Psoas muscle (tissue), 8 donors: ENCODE measurements around the gene EHMT1. TPM values are rescaled to one million over a fixed set of nuclear protein-coding genes. Genes with fewer than 3 reads are reported as not detected.
"Not testable (repeated sequence)": the region's sequence is repeated elsewhere in the genome, so short reads cannot be mapped to it uniquely, and the experiment has no call there.

Source experiments
- ATAC-seq, 4 donors: fragments of 200-7000 bp; cut with Tn5 transposase; one replicate each; pipeline ENCODE4 v1.9.1; 2020; ENCODE audit warnings: moderate library complexity in 3 of 4, mild to moderate bottlenecking in 2 of 4
- DNase-seq, 2 donors: peaks; one replicate each; pipeline ENCODE4 v3.0.0-alpha.2; 2020
- H3K27ac ChIP-seq: fragments of 200-600 bp; one replicate; pipeline ENCODE4 v1.8.0; 2022
- H3K27me3 ChIP-seq, 3 donors: fragments of 200-600 bp in 1 of 3; one replicate each; pipeline versions ENCODE4 v1.6.1 to v1.8.0; 2013 to 2022; ENCODE audit warnings: low read length in 2 of 3, mild to moderate bottlenecking in 2 of 3, moderate library complexity in 1 of 3; ENCODE audit not compliant: insufficient read depth in 3 of 3
- H3K36me3 ChIP-seq, 2 donors: fragments of 200-600 bp in 1 of 2; one replicate each; pipeline versions ENCODE4 v1.6.1 to v1.8.0; 2013 to 2022; ENCODE audit warnings: low read depth in 1 of 2, mild to moderate bottlenecking in 1 of 2, moderate library complexity in 1 of 2; ENCODE audit not compliant: insufficient read depth in 1 of 2
- H3K4me1 ChIP-seq: fragments of 200-600 bp; one replicate; pipeline ENCODE4 v1.8.0; 2022
- H3K4me3 ChIP-seq: fragments of 200-600 bp; one replicate; pipeline ENCODE4 v1.8.0; 2022; ENCODE audit warnings: mild to moderate bottlenecking
- H3K9me3 ChIP-seq: fragments of 200-600 bp; one replicate; pipeline ENCODE4 v1.8.0; 2022
- WGBS, 3 donors: extraction: QIAGEN DNeasy Blood & Tissue Kit; methylation state at CpG; one replicate each; pipeline versions ENCODE4 v1.1.6 to v1.1.7; 2013; 5-methylcytosine and 5-hydroxymethylcytosine counted together
- intact Hi-C, 2 donors: fragments of 100-400 bp; cut with DNase I; formaldehyde crosslinking; loops; one replicate each; pipeline versions ENCODE4 v1.11.0 to v1.14.2; 2022
- polyA plus RNA-seq, 3 donors: library from polyadenylated mRNA; stranded (reverse); fragments of 200-250 nt; gene quantifications; one replicate each; pipeline ENCODE4 v1.2.3, GENCODE V29; 2013
- total RNA-seq, 4 donors: library from RNA; stranded (reverse); fragmentation: NEBNext Ultra II Directional in 2 of 4; extraction: Animal tissue kit (Norgen Biotek cat#: 25700) in 2 of 4; gene quantifications; one replicate each; pipeline versions ENCODE4 v1.2.1 to v1.2.4, GENCODE V29; 2021 to 2023
- TF ChIP-seq, protein P1 (sequence below): fragments of 200-600 bp; IDR thresholded peaks from one replicate; pipeline ENCODE4 v1.8.0; 2022; ENCODE audit warnings: antibody characterized with exemption
- donor health status: healthy with polysubstance abuse.
- donor health status: DM: no; HTN: no; CAD: no; lungs with moderate emphysema.
- donor health status: Bipolar disorder and iron deficiency.
- donor health status: healthy.
- donor health status: DM: yes; HTN: yes; CAD: no.
- donor health status: DM: no; HTN: no; CAD: no.
- donor health status: DM: no; HTN: no; CAD: no.
- donor health status: DM: yes; HTN: yes; CAD: no.

EHMT1 gene
- total and polyA plus RNA-seq, 7 donors = 29.0 to 49.6 (median 31.2) TPM

DNA sequence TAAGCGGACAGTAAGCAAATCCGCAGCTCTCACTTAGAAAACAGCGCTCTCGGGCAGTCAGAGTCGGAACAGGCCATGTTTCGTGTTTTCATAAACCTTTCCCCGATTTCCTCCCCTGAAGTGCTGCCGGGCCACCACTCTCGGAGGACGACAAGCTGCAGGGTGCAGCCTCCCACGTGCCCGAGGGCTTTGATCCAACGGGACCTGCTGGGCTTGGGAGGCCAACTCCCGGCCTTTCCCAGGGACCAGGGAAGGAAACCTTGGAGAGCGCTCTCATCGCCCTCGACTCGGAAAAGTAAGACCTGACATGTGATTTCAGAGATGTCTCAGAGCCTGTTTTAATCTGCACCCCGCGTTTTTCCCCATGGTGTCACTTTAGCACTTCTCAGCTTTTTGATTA, 159.0 kb downstream of the EHMT1 start:
- Histone ChIP-seq H3K27me3 (no peaks in the 10 kb centered on the region), H3K4me3 (no peak overlapping the region), H3K27ac (no peak overlapping the region), H3K4me1 (no peaks in the 10 kb centered on the region), H3K9me3 (no peaks in the 10 kb centered on the region), H3K36me3 (peaks cover 0 to 69% of the 10 kb centered on the region in 2 donors)
- TF ChIP-seq, protein P1, sequence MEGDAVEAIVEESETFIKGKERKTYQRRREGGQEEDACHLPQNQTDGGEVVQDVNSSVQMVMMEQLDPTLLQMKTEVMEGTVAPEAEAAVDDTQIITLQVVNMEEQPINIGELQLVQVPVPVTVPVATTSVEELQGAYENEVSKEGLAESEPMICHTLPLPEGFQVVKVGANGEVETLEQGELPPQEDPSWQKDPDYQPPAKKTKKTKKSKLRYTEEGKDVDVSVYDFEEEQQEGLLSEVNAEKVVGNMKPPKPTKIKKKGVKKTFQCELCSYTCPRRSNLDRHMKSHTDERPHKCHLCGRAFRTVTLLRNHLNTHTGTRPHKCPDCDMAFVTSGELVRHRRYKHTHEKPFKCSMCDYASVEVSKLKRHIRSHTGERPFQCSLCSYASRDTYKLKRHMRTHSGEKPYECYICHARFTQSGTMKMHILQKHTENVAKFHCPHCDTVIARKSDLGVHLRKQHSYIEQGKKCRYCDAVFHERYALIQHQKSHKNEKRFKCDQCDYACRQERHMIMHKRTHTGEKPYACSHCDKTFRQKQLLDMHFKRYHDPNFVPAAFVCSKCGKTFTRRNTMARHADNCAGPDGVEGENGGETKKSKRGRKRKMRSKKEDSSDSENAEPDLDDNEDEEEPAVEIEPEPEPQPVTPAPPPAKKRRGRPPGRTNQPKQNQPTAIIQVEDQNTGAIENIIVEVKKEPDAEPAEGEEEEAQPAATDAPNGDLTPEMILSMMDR = no peak
- DNase-seq (no peak), ATAC-seq (no peak)
- 92 to 95% (median 93%) methylated on average over 20 of the region's 20 CpGs for WGBS, 3 donors
- intact Hi-C loops = no loop called here

DNA sequence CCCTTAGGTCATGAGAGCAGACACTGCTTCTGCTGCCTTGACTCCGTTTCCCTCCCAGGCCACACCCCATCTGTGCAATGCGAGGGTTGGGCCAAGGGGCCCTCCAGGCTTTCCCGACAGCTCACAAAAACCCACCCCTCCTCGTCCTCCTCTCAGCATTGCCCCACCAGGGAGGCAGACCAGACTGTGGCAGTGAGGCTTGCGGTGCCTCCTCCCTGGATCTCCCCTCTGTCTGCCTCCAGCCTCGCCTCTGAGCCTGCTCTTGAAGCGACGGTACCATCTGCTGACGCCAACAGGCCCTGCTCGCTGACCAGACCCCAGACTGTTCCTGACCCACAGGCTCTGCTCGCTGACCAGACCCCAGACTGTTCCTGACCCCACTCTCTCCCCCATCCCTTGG, 159.5 kb downstream of the EHMT1 start:
- Histone ChIP-seq H3K27ac (no peak overlapping the region), H3K4me1 (no peaks in the 10 kb centered on the region), H3K36me3 (peaks cover 0 to 73% of the 10 kb centered on the region in 2 donors), H3K4me3 (no peak overlapping the region), H3K27me3 (no peaks in the 10 kb centered on the region), H3K9me3 (no peaks in the 10 kb centered on the region)
- WGBS, 3 donors = 89 to 95% (median 92%) methylated on average over 11 of the region's 11 CpGs
- intact Hi-C loops = no loop called here
- TF ChIP-seq, protein P1 = no peak
- ATAC-seq (no peak), DNase-seq (no peak)

DNA sequence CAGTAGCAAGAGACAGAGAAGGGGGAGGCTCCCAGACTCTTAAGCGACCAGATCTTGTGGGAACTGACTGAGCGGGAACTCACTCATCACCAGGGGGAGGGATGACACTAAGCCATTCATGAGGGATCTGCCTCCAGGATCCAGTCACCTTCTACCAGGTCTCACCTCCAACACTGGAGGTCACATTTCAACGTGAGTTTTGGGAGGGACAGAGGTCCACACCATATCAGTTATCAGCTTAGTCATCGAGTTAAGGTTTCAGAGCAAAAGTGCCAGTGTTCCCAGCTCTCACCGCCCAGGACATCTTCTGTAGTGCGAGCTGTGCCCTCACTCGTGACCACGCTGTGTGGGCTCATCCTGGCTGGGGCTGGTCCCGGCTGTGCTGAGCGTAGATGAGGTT, 160.1 kb downstream of the EHMT1 start:
- ATAC-seq (no peak), DNase-seq (no peak)
- TF ChIP-seq, protein P1 = no peak
- 88 to 89% (median 88%) methylated on average over 10 of the region's 10 CpGs for WGBS, 3 donors
- Histone ChIP-seq H3K27ac (no peak overlapping the region), H3K4me3 (no peak overlapping the region), H3K36me3 (peaks cover 0 to 79% of the 10 kb centered on the region in 2 donors), H3K27me3 (no peaks in the 10 kb centered on the region), H3K9me3 (no peaks in the 10 kb centered on the region), H3K4me1 (no peaks in the 10 kb centered on the region)
- intact Hi-C loops = no loop called here

DNA sequence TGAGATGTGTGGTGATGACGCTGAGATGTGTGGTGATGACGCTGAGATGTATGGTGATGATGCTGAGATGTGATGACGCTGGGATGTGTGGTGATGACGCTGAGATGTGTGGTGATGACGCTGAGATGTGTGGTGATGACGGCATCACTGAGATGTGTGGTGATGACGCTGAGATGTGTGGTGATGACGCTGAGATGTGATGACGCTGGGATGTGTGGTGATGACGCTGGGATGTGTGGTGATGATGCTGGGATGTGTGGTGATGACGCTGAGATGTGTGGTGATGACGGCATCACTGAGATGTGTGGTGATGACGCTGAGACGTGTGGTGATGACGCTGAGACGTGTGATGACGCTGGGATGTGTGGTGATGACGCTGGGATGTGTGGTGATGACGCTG, 161.2 kb downstream of the EHMT1 start:
- H3K27ac ChIP-seq, intact Hi-C loops, H3K9me3 ChIP-seq, ATAC-seq, H3K27me3 ChIP-seq, DNase-seq, H3K4me1 ChIP-seq, H3K4me3 ChIP-seq: not testable (repeated sequence)
- peaks cover 0 to 81% of the 10 kb centered on the region in 2 donors for H3K36me3 ChIP-seq
- whole genome bisulfite sequencing, 3 donors = 96 to 98% (median 97%) methylated on average over 12 to 19 of the region's 19 CpGs

DNA sequence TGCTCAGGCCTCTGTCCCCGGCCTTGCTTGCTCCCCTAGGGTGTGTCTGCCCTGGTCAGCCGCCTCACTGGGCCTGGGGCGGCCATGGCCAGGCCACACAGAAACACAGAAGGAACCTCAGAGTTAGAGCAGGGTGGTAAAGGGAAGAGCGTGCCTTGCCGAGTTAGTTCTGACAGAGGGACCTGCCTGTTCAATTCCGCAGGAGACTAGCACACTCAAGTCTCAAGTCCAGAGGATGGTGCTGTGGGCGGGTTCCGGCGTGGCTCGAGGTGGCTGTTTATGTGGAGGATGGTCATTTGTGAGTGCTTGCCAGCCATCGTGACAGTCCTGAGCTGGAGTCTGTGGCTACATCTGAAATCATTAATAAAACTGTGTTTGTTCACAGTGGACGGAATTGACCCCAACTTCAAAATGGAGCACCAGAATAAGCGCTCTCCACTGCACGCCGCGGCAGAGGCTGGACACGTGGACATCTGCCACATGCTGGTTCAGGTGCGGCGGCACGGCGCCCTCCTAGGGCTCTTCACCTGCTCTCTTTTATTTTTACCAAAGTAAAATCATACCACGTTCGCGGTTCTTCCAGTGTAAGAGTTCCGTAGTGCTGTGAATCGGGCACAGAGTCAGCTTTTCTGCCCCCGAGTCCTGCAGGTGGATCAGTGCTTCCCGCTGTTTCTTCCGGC, 163.2 kb downstream of the EHMT1 start:
- no peak overlapping the region for H3K27ac ChIP-seq
- intact Hi-C loops = no loop called here
- H3K9me3 ChIP-seq = no peaks in the 10 kb centered on the region
- ATAC-seq = no peak
- H3K27me3 ChIP-seq = no peaks in the 10 kb centered on the region
- H3K4me1 ChIP-seq = no peaks in the 10 kb centered on the region
- TF ChIP-seq, protein P1 = no peak
- 95 to 98% (median 95%) methylated on average over 29 of the region's 29 CpGs for WGBS, 3 donors
- H3K4me3 ChIP-seq = no peak overlapping the region
- H3K36me3 ChIP-seq = peaks cover 0 to 70% of the 10 kb centered on the region in 2 donors
- no peak for DNase-seq
